ENCODE measurements around the gene SLC9C1. TPM values are rescaled to one million over a fixed set of nuclear protein-coding genes. Genes with fewer than 3 reads are reported as not detected.

SLC9C1 gene
- total and polyA plus RNA-seq, 2 of the 13 experiments (the other 11 are each of a cell fraction or from before 2014, with no cell fraction given), result not detected

DNA sequence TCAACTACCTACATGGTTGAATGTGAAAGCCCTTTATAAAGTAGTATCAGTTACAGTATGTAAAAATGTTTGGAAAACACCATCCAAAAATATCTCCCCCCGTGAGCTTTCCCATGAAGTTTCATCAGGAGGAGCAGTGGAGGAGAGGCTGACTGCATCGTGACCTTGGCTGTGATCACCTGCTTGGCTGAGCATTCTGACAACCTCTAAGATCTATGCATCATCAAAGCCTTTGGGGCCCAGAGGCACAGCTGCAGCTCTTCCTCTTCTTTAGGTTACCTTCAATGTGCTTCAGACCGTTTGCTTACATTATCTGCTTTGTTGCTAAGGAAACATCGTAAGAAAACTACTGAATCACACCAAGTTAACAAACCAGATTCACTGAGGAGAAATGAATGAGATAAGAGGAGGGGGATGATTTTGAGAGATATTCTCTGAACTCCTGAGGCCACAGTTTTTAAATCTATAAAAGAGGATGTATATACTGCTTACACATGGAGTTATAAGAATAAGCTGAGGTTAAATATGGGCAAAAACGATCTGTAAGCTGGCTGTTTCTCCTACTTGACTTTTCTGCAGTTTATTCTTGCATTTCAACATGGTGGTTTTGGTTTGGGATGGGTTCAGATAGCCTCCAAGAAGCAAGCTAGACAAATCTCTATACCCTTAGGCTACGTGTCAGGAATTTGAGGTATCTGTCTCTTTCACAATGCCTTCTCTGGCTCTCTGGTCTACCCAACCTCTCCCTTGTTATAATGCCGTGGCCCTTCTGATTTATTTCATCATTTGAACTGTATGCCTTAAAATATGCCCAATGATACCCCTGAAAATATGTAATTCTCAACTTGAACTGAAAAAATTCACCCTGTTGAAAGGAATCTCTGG, 164.9 kb downstream of the SLC9C1 start:
- POLR2A ChIA-PET, result no interaction called here
- intact Hi-C loops (cut with micrococcal nuclease; ENCODE audit: unreplicated experiment), result no loop called here

More for the DNA sequence above, 164.9 kb downstream of the SLC9C1 start:
- H3K9me3 ChIP-seq (ENCODE audit: low read length), result no peaks in the 10 kb centered on the region
- TF ChIP-seq, protein P1, sequence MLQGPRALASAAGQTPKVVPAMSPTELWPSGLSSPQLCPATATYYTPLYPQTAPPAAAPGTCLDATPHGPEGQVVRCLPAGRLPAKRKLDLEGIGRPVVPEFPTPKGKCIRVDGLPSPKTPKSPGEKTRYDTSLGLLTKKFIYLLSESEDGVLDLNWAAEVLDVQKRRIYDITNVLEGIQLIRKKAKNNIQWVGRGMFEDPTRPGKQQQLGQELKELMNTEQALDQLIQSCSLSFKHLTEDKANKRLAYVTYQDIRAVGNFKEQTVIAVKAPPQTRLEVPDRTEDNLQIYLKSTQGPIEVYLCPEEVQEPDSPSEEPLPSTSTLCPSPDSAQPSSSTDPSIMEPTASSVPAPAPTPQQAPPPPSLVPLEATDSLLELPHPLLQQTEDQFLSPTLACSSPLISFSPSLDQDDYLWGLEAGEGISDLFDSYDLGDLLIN (CRISPR knock-in tag; IDR thresholded peaks at IDR 0.05; ENCODE audit: borderline replicate concordance), result no peak
- TF ChIP-seq NR1H2 (CRISPR knock-in tag; IDR thresholded peaks at IDR 0.05; ENCODE audit: borderline replicate concordance, low read depth) (no peak), ZFP36L2 (CRISPR knock-in tag; IDR thresholded peaks at IDR 0.05) (no peak), PRPF4 (IDR thresholded peaks at IDR 0.05; ENCODE audit: low read depth, low read length, poor library complexity, severe bottlenecking) (no peak), ZNF607 (CRISPR knock-in tag; IDR thresholded peaks at IDR 0.05; ENCODE audit: borderline replicate concordance) (no peak), DR1 (CRISPR knock-in tag; IDR thresholded peaks at IDR 0.05) (no peak), SSRP1 (CRISPR knock-in tag; IDR thresholded peaks at IDR 0.05) (no peak), ZNF274 (CRISPR knock-in tag; IDR thresholded peaks at IDR 0.05) (no peak), SRSF1 (optimal IDR thresholded peaks at IDR 0.05; ENCODE audit: low read depth, low read length) (no peak), CREB1 (IDR thresholded peaks at IDR 0.05) (no peak), CREB1 (CRISPR knock-in tag; IDR thresholded peaks at IDR 0.05) (no peak)
- TF ChIP-seq, protein P2, sequence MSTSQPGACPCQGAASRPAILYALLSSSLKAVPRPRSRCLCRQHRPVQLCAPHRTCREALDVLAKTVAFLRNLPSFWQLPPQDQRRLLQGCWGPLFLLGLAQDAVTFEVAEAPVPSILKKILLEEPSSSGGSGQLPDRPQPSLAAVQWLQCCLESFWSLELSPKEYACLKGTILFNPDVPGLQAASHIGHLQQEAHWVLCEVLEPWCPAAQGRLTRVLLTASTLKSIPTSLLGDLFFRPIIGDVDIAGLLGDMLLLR (CRISPR knock-in tag; IDR thresholded peaks at IDR 0.05), result no peak
- TF ChIP-seq, protein P3, sequence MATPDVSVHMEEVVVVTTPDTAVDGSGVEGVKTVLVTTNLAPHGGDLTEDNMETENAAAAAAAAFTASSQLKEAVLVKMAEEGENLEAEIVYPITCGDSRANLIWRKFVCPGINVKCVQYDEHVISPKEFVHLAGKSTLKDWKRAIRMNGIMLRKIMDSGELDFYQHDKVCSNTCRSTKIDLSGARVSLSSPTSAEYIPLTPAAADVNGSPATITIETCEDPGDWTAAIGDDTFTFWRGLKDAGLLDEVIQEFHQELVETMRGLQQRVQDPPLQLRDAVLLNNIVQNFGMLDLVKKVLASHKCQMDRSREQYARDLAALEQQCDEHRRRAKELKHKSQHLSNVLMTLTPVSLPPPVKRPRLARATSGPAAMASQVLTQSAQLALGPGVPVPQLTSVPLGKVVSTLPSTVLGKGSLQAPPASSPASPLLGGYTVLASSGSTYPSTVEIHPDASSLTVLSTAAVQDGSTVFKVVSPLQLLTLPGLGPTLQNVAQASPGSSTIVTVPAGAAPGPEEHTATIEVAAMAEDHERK (CRISPR knock-in tag; IDR thresholded peaks at IDR 0.05; ENCODE audit: low read depth), result no peak
- H4K20me1 ChIP-seq (ENCODE audit: insufficient read depth, low read length), result no peaks in the 10 kb centered on the region
- in situ Hi-C loops (cut with HindIII; ENCODE audit: extremely low pct_ligation_motif_present, low pct_unique_long_range_greater_than_20kb), result no loop called here
- FAIRE-seq, result no peak
- no TSS peak for BruUV-seq (replicated peaks)
- CTCF ChIA-PET (ENCODE audit: low intra/inter-chr PET ratio, low total read pairs), result no interaction called here
- 24% methylated on average over 7 of the region's 7 CpGs for WGBS (ENCODE audit: low lambda C conversion rate)
- DNase-seq (ENCODE audit: low spot score), result no peak
- no peak overlapping the region for H3K4me3 ChIP-seq (replicated peaks in 1 of 3; ENCODE audit: insufficient read depth in 1 of 3, low read depth in 2 of 3, low read length in 3 of 3)
- H3K79me2 ChIP-seq (ENCODE audit: insufficient read depth, low read length), result no peaks in the 10 kb centered on the region
- no peak overlapping the region for H3K4me2 ChIP-seq (ENCODE audit: low read depth, low read length)
- no peak for ATAC-seq
- no peak overlapping the region for H2AFZ ChIP-seq (ENCODE audit: low read length)
- H3K9ac ChIP-seq (ENCODE audit: insufficient read depth, low read depth, low read length), result no peak overlapping the region
- no peaks in the 10 kb centered on the region; a peak in 1 of 5 replicates for H3K27me3 ChIP-seq (ENCODE audit: control insufficient read depth in 1 of 2, insufficient read depth in 2 of 2, low read length in 2 of 2)
- no peak overlapping the region for H3K27ac ChIP-seq (ENCODE audit: extremely low read length, insufficient read depth, low read length)
- H3K36me3 ChIP-seq (replicated peaks in 1 of 2; ENCODE audit: control insufficient read depth in 1 of 2, insufficient read depth in 2 of 2, low read length in 2 of 2), result no peaks in the 10 kb centered on the region
- no peaks in the 10 kb centered on the region for H3K4me1 ChIP-seq (ENCODE audit: insufficient read depth, low read length)
